ENCODE results near the gene MBP. TPM values are rescaled to one million over a fixed set of nuclear protein-coding genes. Genes with fewer than 3 reads are reported as not detected.
A peak's percentile ranks its signal among the peaks of the same experiment; 100 is the strongest.

Gene MBP
- total RNA-seq, 1 donor from 2014 or later = 78.9 TPM

GRCh38 chr18:76963936-76964335, 168.6 kb downstream of the MBP start:
- Histone ChIP-seq H3K4me3 (no peak overlapping the region), H3K27me3 (no peaks in the 10 kb centered on the region), H3K4me1 (no peaks in the 10 kb centered on the region), H3K36me3 (peaks cover 19% of the 10 kb centered on the region), H3K27ac (no peak overlapping the region), H3K9me3 (no peaks in the 10 kb centered on the region)
- DNase-seq (no peak), ATAC-seq (no peak)
- no peak for TF ChIP-seq CTCF (IDR thresholded peaks at IDR 0.05)
- intact Hi-C loops (cut with DNase I) = no loop called here

- no peak for DNase-seq
- Histone ChIP-seq H3K4me3 (no peak overlapping the region), H3K9me3 (no peaks in the 10 kb centered on the region), H3K27me3 (no peaks in the 10 kb centered on the region), H3K36me3 (peaks cover 13% of the 10 kb centered on the region), H3K4me1 (no peaks in the 10 kb centered on the region), H3K27ac (no peak overlapping the region)
- ATAC-seq = no peak
- TF ChIP-seq CTCF (IDR thresholded peaks at IDR 0.05) = no peak
- intact Hi-C loops (cut with DNase I) = no loop called here
These were observed 169.7 kb downstream of the MBP start for GRCh38 chr18:76962851-76963250.

- H3K36me3 ChIP-seq = peaks cover 21% of the 10 kb centered on the region
- no peaks in the 10 kb centered on the region for H3K9me3 ChIP-seq
- ATAC-seq = no peak
- intact Hi-C loops (cut with DNase I) = no loop called here
- H3K27me3 ChIP-seq = no peaks in the 10 kb centered on the region
- TF ChIP-seq CTCF (IDR thresholded peaks at IDR 0.05) = no peak
- H3K4me3 ChIP-seq = no peak overlapping the region
- H3K4me1 ChIP-seq = no peaks in the 10 kb centered on the region
- no peak for DNase-seq
- no peak overlapping the region for H3K27ac ChIP-seq
These were observed 172.0 kb downstream of the MBP start for GRCh38 chr18:76960528-76961035.

- no peak for TF ChIP-seq CTCF (IDR thresholded peaks at IDR 0.05)
- no peaks in the 10 kb centered on the region for H3K9me3 ChIP-seq
- H3K36me3 ChIP-seq = peaks cover 21% of the 10 kb centered on the region
- DNase-seq = no peak
- H3K4me3 ChIP-seq = no peak overlapping the region
- no peaks in the 10 kb centered on the region for H3K4me1 ChIP-seq
- intact Hi-C loops (cut with DNase I) = no loop called here
- no peak overlapping the region for H3K27ac ChIP-seq
- no peak for ATAC-seq
- H3K27me3 ChIP-seq = no peaks in the 10 kb centered on the region
These were observed 173.0 kb downstream of the MBP start for GRCh38 chr18:76959605-76960004.

- peaks cover 21% of the 10 kb centered on the region for H3K36me3 ChIP-seq
- intact Hi-C loops (cut with DNase I) = no loop called here
- ATAC-seq (peak; percentile 58), DNase-seq (no peak)
- no peak overlapping the region for H3K4me3 ChIP-seq
- H3K27ac ChIP-seq = peak overlapping the region; percentile 11
- no peak for TF ChIP-seq CTCF (IDR thresholded peaks at IDR 0.05)
- no peaks in the 10 kb centered on the region for H3K27me3 ChIP-seq
- H3K4me1 ChIP-seq = peaks cover 4% of the 10 kb centered on the region
- no peaks in the 10 kb centered on the region for H3K9me3 ChIP-seq
These were observed 173.8 kb downstream of the MBP start for GRCh38 chr18:76958692-76959341.
